HCEC 1CT (cell line): ENCODE data around the gene SLC2A10.
A peak's percentile ranks its signal among the peaks of the same experiment; 100 is the strongest.

Experiments used
- DNase-seq: peaks from one replicate; pipeline ENCODE4 v3.0.0-alpha.2; 2017

Gene SLC2A10

GRCh38 chr20:46771195-46771588, 61.7 kb downstream of the SLC2A10 start:
- DNase-seq, result no peak

GRCh38 chr20:46772901-46773300, 63.5 kb downstream of the SLC2A10 start:
- no peak for DNase-seq

- DNase-seq, result no peak
Observed at GRCh38 chr20:46773680-46774079, 64.2 kb downstream of the SLC2A10 start.

- DNase-seq, result no peak
Observed at GRCh38 chr20:46774236-46774635, 64.8 kb downstream of the SLC2A10 start.

GRCh38 chr20:46774943-46775560, 65.6 kb downstream of the SLC2A10 start:
- DNase-seq, result no peak

- DNase-seq, result no peak
Observed at GRCh38 chr20:46775806-46776205, 66.4 kb downstream of the SLC2A10 start.

- DNase-seq, result no peak
Observed at GRCh38 chr20:46777331-46777730, 67.9 kb downstream of the SLC2A10 start.

GRCh38 chr20:46779831-46780230, 70.4 kb downstream of the SLC2A10 start:
- no peak for DNase-seq

- peak; percentile 13 for DNase-seq
Observed at GRCh38 chr20:46784436-46785127, 75.1 kb downstream of the SLC2A10 start.
